ACC112 (cell line): ENCODE measurements around the gene SOX10.

Experiments used
- H2AFZ ChIP-seq: fragments of 200-600 bp; sonication (generic); one replicate; pipeline ENCODE4 v1.6.0; 2017; ENCODE audit warnings: antibody characterized with exemption, low read length; ENCODE audit not compliant: unreplicated experiment
- H3K27ac ChIP-seq: fragments of 200-600 bp; sonication (generic); 2 replicates; pipeline ENCODE4 v1.5.1; 2014; ENCODE audit warnings: low read depth, mild to moderate bottlenecking, antibody characterized with exemption, low read length, moderate library complexity
- H3K27me3 ChIP-seq: fragments of 200-600 bp; sonication (generic); 2 replicates; pipeline ENCODE4 v1.6.1; 2014; ENCODE audit warnings: mild to moderate bottlenecking, antibody characterized with exemption, low read length, moderate library complexity, mixed read lengths; ENCODE audit not compliant: insufficient read depth
- H3K36me3 ChIP-seq: fragments of 200-600 bp; sonication (generic); 2 replicates; pipeline ENCODE4 v1.6.1; 2016; ENCODE audit warnings: mild to moderate bottlenecking, antibody characterized with exemption, low read length, moderate library complexity, mixed read lengths; ENCODE audit not compliant: insufficient read depth
- H3K4me1 ChIP-seq: fragments of 200-600 bp; sonication (generic); one replicate; pipeline ENCODE4 v1.6.1; 2016; ENCODE audit warnings: low read length, mixed read lengths; ENCODE audit not compliant: insufficient read depth, unreplicated experiment, control insufficient read depth
- H3K4me3 ChIP-seq: fragments of 200-600 bp; sonication (generic); 2 replicates; pipeline ENCODE4 v1.5.1; 2014; ENCODE audit warnings: mild to moderate bottlenecking, low read depth, low read length
- H3K79me2 ChIP-seq: fragments of 200-600 bp; sonication (generic); one replicate; pipeline ENCODE4 v1.6.0; 2016; ENCODE audit warnings: low read length; ENCODE audit not compliant: control insufficient read depth, unreplicated experiment, insufficient read depth

The SOX10 gene

GRCh38 chr22:38026130-38027111, 42.1 kb upstream of the SOX10 start:
- no peaks in the 10 kb centered on the region for H3K79me2 ChIP-seq
- no peak overlapping the region for H3K4me3 ChIP-seq

GRCh38 chr22:38025514-38025913, 41.2 kb upstream of the SOX10 start:
- H3K79me2 ChIP-seq, result no peaks in the 10 kb centered on the region
- no peak overlapping the region for H2AFZ ChIP-seq
- H3K27me3 ChIP-seq, result no peaks in the 10 kb centered on the region
- no peaks in the 10 kb centered on the region for H3K4me1 ChIP-seq
- no peak overlapping the region for H3K27ac ChIP-seq
- no peaks in the 10 kb centered on the region for H3K36me3 ChIP-seq
- no peak overlapping the region for H3K4me3 ChIP-seq

More at GRCh38 chr22:38026130-38027111, 42.1 kb upstream of the SOX10 start:
- no peaks in the 10 kb centered on the region for H3K4me1 ChIP-seq
- no peak overlapping the region for H3K27ac ChIP-seq
- no peaks in the 10 kb centered on the region for H3K27me3 ChIP-seq
- no peak overlapping the region for H2AFZ ChIP-seq
- H3K36me3 ChIP-seq, result no peaks in the 10 kb centered on the region

- no peak overlapping the region for H3K4me3 ChIP-seq
- H3K27me3 ChIP-seq, result no peaks in the 10 kb centered on the region
- H3K36me3 ChIP-seq, result no peaks in the 10 kb centered on the region
- no peaks in the 10 kb centered on the region for H3K79me2 ChIP-seq
- no peak overlapping the region for H3K27ac ChIP-seq
- no peaks in the 10 kb centered on the region for H3K4me1 ChIP-seq
- H2AFZ ChIP-seq, result no peak overlapping the region
These were observed 38.7 kb upstream of the SOX10 start for GRCh38 chr22:38023045-38023444.

GRCh38 chr22:38021206-38021605, 36.9 kb upstream of the SOX10 start:
- H3K27me3 ChIP-seq, result no peaks in the 10 kb centered on the region
- no peaks in the 10 kb centered on the region for H3K36me3 ChIP-seq
- H3K4me3 ChIP-seq, result no peak overlapping the region
- no peaks in the 10 kb centered on the region for H3K79me2 ChIP-seq
- no peak overlapping the region for H2AFZ ChIP-seq
- peaks cover 6% of the 10 kb centered on the region for H3K4me1 ChIP-seq
- H3K27ac ChIP-seq, result no peak overlapping the region

GRCh38 chr22:38018938-38019827, 34.8 kb upstream of the SOX10 start:
- H3K27ac ChIP-seq, result no peak overlapping the region
- no peak overlapping the region for H3K4me3 ChIP-seq
- no peaks in the 10 kb centered on the region for H3K79me2 ChIP-seq
- H2AFZ ChIP-seq, result no peak overlapping the region
- H3K4me1 ChIP-seq, result peaks cover 6% of the 10 kb centered on the region
- no peaks in the 10 kb centered on the region for H3K27me3 ChIP-seq
- no peaks in the 10 kb centered on the region for H3K36me3 ChIP-seq

GRCh38 chr22:38017939-38018885, 33.9 kb upstream of the SOX10 start:
- no peaks in the 10 kb centered on the region for H3K79me2 ChIP-seq
- H3K36me3 ChIP-seq, result no peaks in the 10 kb centered on the region
- no peaks in the 10 kb centered on the region for H3K27me3 ChIP-seq
- H3K4me1 ChIP-seq, result peaks cover 6% of the 10 kb centered on the region
- H2AFZ ChIP-seq, result no peak overlapping the region
- no peak overlapping the region for H3K27ac ChIP-seq
- H3K4me3 ChIP-seq, result no peak overlapping the region

- no peak overlapping the region for H2AFZ ChIP-seq
- H3K4me3 ChIP-seq, result no peak overlapping the region
- H3K36me3 ChIP-seq, result no peaks in the 10 kb centered on the region
- H3K4me1 ChIP-seq, result peaks cover 6% of the 10 kb centered on the region
- no peaks in the 10 kb centered on the region for H3K27me3 ChIP-seq
- H3K79me2 ChIP-seq, result no peaks in the 10 kb centered on the region
- H3K27ac ChIP-seq, result no peak overlapping the region
These were observed 33.0 kb upstream of the SOX10 start for GRCh38 chr22:38017272-38017920.

- no peaks in the 10 kb centered on the region for H3K27me3 ChIP-seq
- no peak overlapping the region for H3K27ac ChIP-seq
- no peaks in the 10 kb centered on the region for H3K79me2 ChIP-seq
- no peak overlapping the region for H3K4me3 ChIP-seq
- no peak overlapping the region for H2AFZ ChIP-seq
- peaks cover 6% of the 10 kb centered on the region for H3K4me1 ChIP-seq
- no peaks in the 10 kb centered on the region for H3K36me3 ChIP-seq
These were observed 32.1 kb upstream of the SOX10 start for GRCh38 chr22:38016182-38017151.

GRCh38 chr22:38014083-38014482, 29.7 kb upstream of the SOX10 start:
- no peaks in the 10 kb centered on the region for H3K36me3 ChIP-seq
- H3K79me2 ChIP-seq, result no peaks in the 10 kb centered on the region
- H3K4me3 ChIP-seq, result no peak overlapping the region
- no peak overlapping the region for H3K27ac ChIP-seq
- H3K4me1 ChIP-seq, result peaks cover 6% of the 10 kb centered on the region
- no peak overlapping the region for H2AFZ ChIP-seq
- no peaks in the 10 kb centered on the region for H3K27me3 ChIP-seq
